ENCODE measurements around the gene CROCC2.

DNA sequence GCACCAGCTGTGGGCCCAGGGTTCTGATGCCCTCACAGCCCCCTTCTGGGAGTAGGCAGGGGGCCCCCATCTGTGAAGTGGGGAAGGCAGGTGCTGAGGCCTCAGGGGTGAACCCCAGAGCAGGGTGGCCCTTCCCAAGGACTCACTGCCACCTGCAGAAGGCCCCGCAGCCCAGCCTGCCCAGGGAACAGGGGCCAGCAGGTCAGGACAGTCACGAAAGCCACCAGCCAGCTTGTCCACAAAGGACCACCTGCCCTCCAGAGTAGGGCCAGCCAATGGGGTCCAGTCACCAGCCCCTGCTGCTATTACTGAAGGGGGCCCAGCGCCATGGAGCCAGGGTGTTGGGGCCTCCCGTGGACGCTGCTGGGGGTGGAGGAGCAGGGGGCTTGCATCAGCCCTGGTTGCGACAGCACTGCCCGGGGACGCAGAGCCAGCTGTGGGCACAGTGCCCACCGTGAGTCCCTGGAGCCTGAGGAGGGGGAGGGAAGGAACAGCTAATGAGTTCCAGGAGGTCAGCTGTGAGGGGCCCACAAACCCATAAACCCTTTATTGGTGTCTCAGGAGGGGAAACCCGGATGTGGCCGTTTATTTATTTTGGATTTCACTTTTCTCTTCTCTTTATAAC, 80.8 kb downstream of the CROCC2 start:
- TF ChIP-seq, protein P1, sequence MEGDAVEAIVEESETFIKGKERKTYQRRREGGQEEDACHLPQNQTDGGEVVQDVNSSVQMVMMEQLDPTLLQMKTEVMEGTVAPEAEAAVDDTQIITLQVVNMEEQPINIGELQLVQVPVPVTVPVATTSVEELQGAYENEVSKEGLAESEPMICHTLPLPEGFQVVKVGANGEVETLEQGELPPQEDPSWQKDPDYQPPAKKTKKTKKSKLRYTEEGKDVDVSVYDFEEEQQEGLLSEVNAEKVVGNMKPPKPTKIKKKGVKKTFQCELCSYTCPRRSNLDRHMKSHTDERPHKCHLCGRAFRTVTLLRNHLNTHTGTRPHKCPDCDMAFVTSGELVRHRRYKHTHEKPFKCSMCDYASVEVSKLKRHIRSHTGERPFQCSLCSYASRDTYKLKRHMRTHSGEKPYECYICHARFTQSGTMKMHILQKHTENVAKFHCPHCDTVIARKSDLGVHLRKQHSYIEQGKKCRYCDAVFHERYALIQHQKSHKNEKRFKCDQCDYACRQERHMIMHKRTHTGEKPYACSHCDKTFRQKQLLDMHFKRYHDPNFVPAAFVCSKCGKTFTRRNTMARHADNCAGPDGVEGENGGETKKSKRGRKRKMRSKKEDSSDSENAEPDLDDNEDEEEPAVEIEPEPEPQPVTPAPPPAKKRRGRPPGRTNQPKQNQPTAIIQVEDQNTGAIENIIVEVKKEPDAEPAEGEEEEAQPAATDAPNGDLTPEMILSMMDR (IDR thresholded peaks at IDR 0.05) = no peak
- no peak for TF ChIP-seq POLR2A (IDR thresholded peaks at IDR 0.05)
